Neuron (in vitro differentiated cells): ENCODE data around the gene ALG14.

Experiments
- H2AFZ ChIP-seq: one replicate; pipeline ENCODE4 v1.6.1; 2013; ENCODE audit warnings: low read depth, mild to moderate bottlenecking, inconsistent platforms, low read length, moderate library complexity
- H3K27me3 ChIP-seq: one replicate; pipeline ENCODE4 v1.6.1; 2013; ENCODE audit warnings: low read length; ENCODE audit not compliant: insufficient read depth
- H3K36me3 ChIP-seq: one replicate; pipeline ENCODE4 v1.6.1; 2013; ENCODE audit warnings: low read length; ENCODE audit not compliant: insufficient read depth
- H3K4me1 ChIP-seq: one replicate; pipeline ENCODE4 v1.6.1; 2013; ENCODE audit warnings: low read length; ENCODE audit not compliant: insufficient read depth
- H3K4me3 ChIP-seq: 2 replicates; pipeline ENCODE4 v1.5.1; 2013; ENCODE audit warnings: mild to moderate bottlenecking, low read length, moderate library complexity
- H3K9me3 ChIP-seq: one replicate; pipeline ENCODE4 v1.6.1; 2013; ENCODE audit warnings: low read length

ALG14 gene

DNA sequence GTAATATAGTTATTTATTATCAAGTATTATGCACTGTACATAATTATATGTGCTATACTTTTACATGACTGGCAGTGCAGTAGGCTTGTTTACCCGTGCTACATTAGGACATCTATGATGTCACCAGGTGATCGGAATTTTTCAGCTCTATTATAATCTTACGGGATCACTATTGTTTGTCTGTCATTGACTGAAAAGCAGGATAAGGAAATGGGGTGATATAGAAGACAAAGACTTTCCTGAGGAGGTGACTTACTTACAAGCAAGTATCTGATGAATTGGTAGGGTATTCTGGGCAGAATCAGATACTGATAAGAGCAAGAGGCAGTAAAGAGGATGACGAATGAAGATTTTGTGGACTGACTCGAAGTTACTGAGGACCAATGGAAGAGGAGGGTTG is 80.6 kb downstream of the ALG14 start:
- H3K4me1 ChIP-seq: no peaks in the 10 kb centered on the region
- H3K36me3 ChIP-seq: no peaks in the 10 kb centered on the region
- no peak overlapping the region for H2AFZ ChIP-seq

DNA sequence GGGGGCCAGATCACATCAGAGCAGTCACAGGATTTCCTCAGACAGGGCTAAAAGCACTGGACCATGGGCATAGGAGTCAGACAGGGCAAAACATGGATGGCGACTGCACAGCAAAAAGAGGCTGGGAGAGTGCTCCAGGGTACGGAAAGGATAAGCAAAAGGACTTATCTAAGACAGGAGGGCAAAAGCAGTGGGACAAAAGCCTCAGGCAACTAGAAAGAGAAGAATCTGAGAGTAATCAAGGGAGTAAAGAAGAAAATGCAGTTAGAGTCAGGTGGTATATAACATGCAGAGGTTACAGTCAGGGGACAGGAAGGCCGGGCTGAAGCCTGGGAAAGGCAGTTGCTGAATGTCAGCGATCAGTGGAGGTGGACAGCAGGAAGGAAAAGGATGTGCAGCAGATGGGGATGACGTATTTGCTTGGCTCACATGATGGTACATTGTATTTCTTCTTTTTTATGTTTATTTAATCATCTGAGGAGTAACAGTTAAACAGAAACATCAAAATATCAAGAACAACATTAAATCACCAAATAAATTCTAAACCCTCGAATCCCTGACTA is 82.8 kb downstream of the ALG14 start:
- Histone ChIP-seq H3K36me3 (no peaks in the 10 kb centered on the region), H3K4me3 (no peak overlapping the region), H3K9me3 (no peaks in the 10 kb centered on the region), H2AFZ (no peak overlapping the region), H3K4me1 (no peaks in the 10 kb centered on the region), H3K27me3 (no peaks in the 10 kb centered on the region)

More for the DNA sequence above, 80.6 kb downstream of the ALG14 start:
- Histone ChIP-seq H3K27me3 (no peaks in the 10 kb centered on the region), H3K4me3 (no peak overlapping the region), H3K9me3 (no peaks in the 10 kb centered on the region)

DNA sequence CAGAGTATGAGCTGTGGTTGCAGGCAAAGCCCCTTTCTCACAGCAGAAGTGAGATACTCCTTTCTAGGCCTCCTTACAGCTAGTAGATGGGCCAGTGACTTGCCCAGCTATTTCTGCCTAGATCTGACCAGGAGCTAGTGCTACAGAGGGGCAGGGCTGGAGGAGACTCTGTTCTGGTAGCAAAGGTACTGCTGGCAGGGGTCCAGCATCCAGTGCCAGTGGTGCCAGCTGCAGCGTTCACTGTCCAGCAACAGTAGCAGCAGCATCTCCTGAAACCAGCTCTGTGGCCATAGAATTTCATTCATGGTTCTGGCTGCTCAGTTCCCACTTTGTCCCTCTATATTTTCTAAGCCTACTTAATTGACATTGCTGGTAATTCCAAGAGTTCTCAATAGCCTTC is 83.4 kb downstream of the ALG14 start:
- H3K4me3 ChIP-seq: no peak overlapping the region
- no peaks in the 10 kb centered on the region for H3K4me1 ChIP-seq
- no peaks in the 10 kb centered on the region for H3K9me3 ChIP-seq
- H3K36me3 ChIP-seq: no peaks in the 10 kb centered on the region
- H2AFZ ChIP-seq: no peak overlapping the region
- H3K27me3 ChIP-seq: no peaks in the 10 kb centered on the region

DNA sequence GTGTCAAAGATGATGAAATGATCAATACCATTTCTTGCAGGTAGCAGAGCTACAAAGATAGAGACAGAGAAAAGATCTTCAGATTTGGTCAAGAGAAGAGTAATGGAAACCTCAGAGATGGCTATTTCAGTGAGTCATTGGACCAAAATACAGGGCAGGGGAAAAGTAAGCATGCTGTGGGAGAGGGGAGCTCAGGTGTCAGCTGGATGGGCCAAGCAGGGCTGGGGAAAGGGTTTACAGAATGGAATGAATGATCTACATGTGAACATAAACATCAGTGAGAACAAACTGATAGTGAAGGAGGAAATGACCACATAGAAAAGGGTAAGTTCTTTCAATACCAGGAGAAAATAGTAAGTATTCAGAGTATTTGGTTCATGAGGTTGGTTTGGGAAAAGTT is 84.4 kb downstream of the ALG14 start:
- H3K4me3 ChIP-seq: no peak overlapping the region

DNA sequence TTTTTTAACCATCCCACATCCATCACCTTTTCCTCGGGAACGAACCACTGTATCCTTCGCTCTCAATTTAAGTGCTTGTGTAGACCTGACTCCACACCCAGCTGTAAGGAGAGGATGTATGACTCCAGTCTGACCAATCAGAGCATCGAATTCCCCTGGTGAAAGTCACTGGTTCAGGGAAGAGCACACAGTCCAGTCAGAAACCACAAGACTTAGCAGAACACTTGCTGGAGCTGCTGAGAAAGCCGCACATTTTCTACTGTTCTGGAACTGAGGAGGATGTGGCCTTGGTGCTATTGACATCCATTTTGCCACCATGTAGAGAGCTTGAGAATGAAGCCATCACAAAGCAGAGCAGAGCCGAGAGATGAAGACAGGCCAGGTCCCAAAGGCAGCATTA is 86.0 kb downstream of the ALG14 start:
- Histone ChIP-seq H3K27me3 (no peaks in the 10 kb centered on the region), H3K4me3 (no peak overlapping the region), H3K36me3 (no peaks in the 10 kb centered on the region), H2AFZ (no peak overlapping the region), H3K4me1 (no peaks in the 10 kb centered on the region), H3K9me3 (no peaks in the 10 kb centered on the region)

More for the DNA sequence above, 84.4 kb downstream of the ALG14 start:
- no peaks in the 10 kb centered on the region for H3K4me1 ChIP-seq
- H2AFZ ChIP-seq: no peak overlapping the region
- H3K36me3 ChIP-seq: no peaks in the 10 kb centered on the region
- no peaks in the 10 kb centered on the region for H3K27me3 ChIP-seq
- no peaks in the 10 kb centered on the region for H3K9me3 ChIP-seq

DNA sequence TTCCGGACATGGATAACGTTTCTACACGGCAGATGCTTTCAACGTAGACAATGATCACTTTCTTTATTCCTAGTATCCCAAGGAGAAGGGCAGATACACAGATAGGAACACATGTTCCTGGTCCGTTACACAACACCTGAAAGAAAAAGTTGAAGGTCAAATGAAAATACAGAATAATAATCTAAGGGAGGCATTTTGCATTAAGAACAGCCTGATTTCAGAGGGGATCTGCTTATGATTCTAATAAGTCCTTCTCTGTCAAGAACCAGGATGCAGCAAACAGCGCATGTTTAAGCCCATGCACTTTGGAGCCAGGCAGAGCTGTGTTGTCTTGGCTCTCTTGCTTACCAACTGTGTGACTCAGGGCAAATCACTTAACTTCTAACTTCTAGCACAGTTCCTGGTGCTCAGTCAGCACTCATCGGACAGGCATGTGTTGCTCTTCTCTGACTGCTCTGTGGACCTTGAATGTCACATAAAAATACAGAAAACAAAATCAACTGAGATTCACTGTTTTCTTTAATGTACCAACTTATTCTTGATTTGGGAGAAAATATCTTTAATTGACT is 89.5 kb downstream of the ALG14 start:
- no peak overlapping the region for H3K4me3 ChIP-seq
- no peaks in the 10 kb centered on the region for H3K9me3 ChIP-seq
- no peaks in the 10 kb centered on the region for H3K27me3 ChIP-seq
- H3K4me1 ChIP-seq: no peaks in the 10 kb centered on the region
- H3K36me3 ChIP-seq: no peaks in the 10 kb centered on the region
- H2AFZ ChIP-seq: no peak overlapping the region

DNA sequence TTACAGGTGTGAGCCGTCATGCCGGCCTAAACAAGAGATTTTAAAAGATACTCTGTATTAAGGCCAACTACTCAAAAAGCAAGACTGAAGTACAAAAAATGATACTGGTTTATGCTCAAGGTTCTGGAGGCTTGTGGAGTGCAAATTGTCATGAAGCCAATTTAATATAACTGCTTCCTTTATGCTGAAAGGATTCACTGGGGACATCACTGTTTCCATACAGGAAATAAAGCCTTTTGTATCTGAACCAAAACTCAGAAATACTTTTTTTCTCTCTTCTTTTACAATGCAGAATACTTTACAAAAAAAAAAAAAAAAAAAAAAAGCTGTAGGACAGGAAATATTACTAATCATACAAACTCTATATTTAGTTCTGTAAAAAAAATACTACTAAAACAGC is 90.4 kb downstream of the ALG14 start:
- no peaks in the 10 kb centered on the region for H3K27me3 ChIP-seq

DNA sequence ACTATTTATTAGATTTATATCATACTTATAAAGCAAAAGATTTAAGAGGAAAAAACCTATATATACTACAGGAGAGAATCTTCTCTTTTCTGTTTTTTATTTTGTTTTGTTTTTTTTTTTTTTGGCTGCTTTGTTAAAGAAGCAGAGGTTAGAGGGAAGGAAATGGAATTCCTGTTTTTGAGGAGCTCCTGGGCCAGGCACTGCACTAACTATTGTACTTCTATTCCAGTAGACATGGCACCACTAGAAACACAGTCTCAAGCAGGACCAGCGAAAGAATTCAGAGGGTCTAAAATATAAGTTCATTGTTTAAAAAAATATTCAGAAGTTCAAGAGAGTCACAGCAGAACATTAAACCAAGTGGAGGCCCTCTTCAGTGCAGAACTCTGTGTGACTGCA is 91.2 kb downstream of the ALG14 start:
- no peak overlapping the region for H3K4me3 ChIP-seq
- H3K36me3 ChIP-seq: no peaks in the 10 kb centered on the region
- H3K9me3 ChIP-seq: peaks cover 3% of the 10 kb centered on the region
- no peaks in the 10 kb centered on the region for H3K27me3 ChIP-seq
- H3K4me1 ChIP-seq: no peaks in the 10 kb centered on the region
- no peak overlapping the region for H2AFZ ChIP-seq

More for the DNA sequence above, 90.4 kb downstream of the ALG14 start:
- H3K9me3 ChIP-seq: no peaks in the 10 kb centered on the region
- no peak overlapping the region for H3K4me3 ChIP-seq
- no peaks in the 10 kb centered on the region for H3K36me3 ChIP-seq
- no peak overlapping the region for H2AFZ ChIP-seq
- no peaks in the 10 kb centered on the region for H3K4me1 ChIP-seq

DNA sequence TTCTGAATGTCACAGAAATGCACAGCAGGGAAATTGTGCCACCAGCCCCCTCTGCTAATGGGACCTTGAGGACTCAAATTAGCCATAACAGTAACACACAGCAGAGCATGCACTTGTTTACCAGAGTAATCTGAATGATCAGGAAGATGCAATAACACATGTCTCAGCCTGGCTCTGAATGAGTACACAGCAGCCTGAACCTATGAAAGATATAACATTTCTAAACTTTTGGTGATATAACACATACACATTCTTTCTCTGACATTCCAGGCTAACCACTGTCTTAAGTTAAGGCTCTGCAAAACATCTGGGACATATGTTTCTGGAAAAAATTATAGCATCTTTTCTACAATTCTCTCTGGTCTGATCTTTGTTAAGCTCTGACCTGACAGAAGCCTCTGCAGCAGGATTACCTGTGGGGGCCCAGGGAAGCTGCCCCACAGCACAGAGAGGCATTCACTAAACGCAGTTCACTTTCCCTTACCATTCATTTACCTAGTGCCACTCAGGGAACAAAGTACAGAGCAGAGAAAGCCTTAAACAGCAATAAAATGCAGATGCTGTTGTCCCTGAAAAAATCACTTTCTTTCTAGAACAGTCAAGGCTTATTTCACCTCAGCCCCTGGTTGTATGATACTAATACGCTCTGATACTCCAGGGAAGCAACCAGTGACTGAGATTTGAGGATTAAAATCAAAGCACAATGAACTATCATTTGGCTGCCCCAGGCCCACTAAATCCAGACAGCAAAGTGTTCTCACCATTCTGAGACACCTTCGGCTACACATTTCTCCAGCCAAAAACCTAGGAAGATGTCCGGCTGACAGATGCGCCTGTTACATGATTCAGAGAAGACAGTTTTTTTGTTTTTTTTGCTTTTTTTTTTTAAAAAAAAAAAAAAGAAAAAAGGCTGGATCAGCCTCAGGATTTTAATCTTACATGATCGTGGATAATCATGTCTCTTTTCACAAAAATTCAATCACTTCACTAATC is 91.9 kb downstream of the ALG14 start:
- no peaks in the 10 kb centered on the region for H3K4me1 ChIP-seq
- H3K36me3 ChIP-seq: no peaks in the 10 kb centered on the region
- H3K9me3 ChIP-seq: peaks cover 3% of the 10 kb centered on the region
- no peaks in the 10 kb centered on the region for H3K27me3 ChIP-seq
- H2AFZ ChIP-seq: no peak overlapping the region
- H3K4me3 ChIP-seq: no peak overlapping the region

DNA sequence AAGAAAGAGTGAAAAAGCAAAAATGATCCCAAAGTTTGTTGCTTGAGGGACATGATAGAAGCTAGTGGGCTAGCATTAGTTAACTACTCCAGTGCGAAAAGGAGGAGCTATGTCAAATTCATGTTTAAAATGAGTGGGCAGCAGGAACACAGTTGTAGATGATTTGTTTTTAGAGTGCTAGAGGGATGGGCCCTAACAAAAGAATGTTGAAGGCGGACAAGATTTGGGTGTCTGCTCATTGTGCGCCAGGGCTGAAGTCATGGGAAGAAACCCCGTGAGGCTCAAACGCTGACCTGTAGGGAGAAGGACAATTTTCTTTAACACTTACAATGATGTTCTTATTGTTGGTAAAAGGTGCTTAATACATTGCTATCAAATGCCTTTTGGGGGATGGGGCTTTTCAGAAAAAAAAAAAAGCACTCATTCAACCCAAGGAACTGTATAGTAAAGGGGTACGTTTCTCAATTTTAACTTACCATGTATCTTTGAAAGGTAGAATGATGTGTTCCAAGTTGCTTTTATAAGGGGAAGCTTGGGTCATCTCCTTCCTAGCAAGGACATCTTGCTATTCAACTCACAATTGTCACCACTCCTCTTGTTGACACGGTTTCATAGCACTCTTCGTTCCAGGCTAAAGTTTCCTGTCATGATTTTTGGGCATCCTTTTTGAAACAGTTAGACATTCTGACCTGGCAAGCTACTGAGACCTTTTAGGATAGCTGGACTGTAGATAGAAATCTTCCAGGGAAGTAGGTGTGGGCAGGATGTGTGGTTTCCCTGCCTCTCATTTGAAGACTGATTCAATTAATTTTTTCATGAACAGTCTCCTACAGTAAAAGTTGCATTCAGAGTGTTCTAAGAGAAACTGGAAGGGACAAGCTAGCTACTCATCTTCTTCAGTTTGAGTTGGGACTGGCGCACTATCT is 92.8 kb downstream of the ALG14 start:
- peaks cover 3% of the 10 kb centered on the region for H3K9me3 ChIP-seq
- H2AFZ ChIP-seq: no peak overlapping the region
- H3K4me1 ChIP-seq: no peaks in the 10 kb centered on the region
- no peaks in the 10 kb centered on the region for H3K27me3 ChIP-seq
- H3K36me3 ChIP-seq: no peaks in the 10 kb centered on the region
- H3K4me3 ChIP-seq: no peak overlapping the region

DNA sequence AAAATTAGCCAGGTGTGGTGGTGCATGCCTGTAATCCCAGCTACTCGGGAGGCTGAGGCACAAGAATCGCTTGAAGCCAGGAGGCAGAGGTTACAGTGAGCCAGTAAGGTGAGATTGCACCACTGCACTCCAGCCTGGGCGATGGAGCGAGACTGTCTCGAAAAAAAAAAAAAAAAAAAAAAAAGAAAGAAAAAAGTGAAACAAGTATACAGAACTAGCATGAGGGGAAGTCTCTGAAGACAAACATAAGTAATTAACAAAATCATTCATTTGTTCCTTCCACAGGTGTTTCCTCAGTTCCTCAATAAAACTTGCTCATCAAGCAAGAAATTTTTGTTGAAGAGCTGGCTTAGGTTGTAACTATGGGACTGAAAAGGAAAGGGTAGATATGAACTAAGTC is 93.6 kb downstream of the ALG14 start:
- no peaks in the 10 kb centered on the region for H3K4me1 ChIP-seq
- H3K4me3 ChIP-seq: no peak overlapping the region
- peaks cover 3% of the 10 kb centered on the region for H3K9me3 ChIP-seq
- H3K36me3 ChIP-seq: no peaks in the 10 kb centered on the region
- H3K27me3 ChIP-seq: no peaks in the 10 kb centered on the region
- no peak overlapping the region for H2AFZ ChIP-seq

DNA sequence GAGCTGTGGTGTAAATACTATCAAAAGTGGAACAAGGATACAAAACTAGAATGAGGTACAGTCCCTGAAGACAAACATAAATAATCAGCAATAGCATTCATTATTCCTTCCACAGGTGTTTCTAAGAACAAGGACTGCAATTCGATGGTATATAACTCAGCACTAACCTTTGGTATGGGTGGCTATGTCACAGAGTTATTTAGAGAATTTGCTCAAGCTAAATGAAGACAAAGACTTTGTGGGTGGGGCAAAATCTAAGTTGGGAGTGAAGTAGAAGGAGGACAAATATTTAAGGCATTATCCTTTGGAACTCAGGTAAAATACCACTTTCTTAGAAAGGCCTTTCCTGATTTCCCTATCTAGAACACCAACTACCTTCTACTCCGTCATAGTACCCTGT is 94.3 kb downstream of the ALG14 start:
- H2AFZ ChIP-seq: no peak overlapping the region
- peaks cover 3% of the 10 kb centered on the region for H3K9me3 ChIP-seq
- no peaks in the 10 kb centered on the region for H3K27me3 ChIP-seq
- no peaks in the 10 kb centered on the region for H3K36me3 ChIP-seq
- H3K4me1 ChIP-seq: no peaks in the 10 kb centered on the region
- no peak overlapping the region for H3K4me3 ChIP-seq
